Gastroesophageal sphincter (tissue), 3 donors: ENCODE data around the gene MXD4.

Experiments
- POLR2A ChIP-seq, 2 donors: fragments of 450-650 bp; IDR thresholded peaks; one replicate each; pipeline ENCODE4 v1.6.1; 2017; ENCODE audit warnings: antibody characterized with exemption in 2 of 2, mild to moderate bottlenecking in 2 of 2, moderate library complexity in 1 of 2
- POLR2AphosphoS5 ChIP-seq: sonication (generic); formaldehyde crosslinking; IDR thresholded peaks from one replicate; pipeline ENCODE4 v1.6.1; 2017; ENCODE audit warnings: antibody characterized with exemption
- TF ChIP-seq, protein P1 (sequence below), 4 experiments: fragments of 200-600 bp in 2 of 4; fragments of 450-650 bp in 2 of 4; sonication (generic) in 1 of 4; IDR thresholded peaks; one replicate each; pipeline ENCODE4 v1.5.1; 2017 to 2019; ENCODE audit warnings: antibody characterized with exemption in 4 of 4, mild to moderate bottlenecking in 2 of 4, moderate library complexity in 2 of 4

DNA sequence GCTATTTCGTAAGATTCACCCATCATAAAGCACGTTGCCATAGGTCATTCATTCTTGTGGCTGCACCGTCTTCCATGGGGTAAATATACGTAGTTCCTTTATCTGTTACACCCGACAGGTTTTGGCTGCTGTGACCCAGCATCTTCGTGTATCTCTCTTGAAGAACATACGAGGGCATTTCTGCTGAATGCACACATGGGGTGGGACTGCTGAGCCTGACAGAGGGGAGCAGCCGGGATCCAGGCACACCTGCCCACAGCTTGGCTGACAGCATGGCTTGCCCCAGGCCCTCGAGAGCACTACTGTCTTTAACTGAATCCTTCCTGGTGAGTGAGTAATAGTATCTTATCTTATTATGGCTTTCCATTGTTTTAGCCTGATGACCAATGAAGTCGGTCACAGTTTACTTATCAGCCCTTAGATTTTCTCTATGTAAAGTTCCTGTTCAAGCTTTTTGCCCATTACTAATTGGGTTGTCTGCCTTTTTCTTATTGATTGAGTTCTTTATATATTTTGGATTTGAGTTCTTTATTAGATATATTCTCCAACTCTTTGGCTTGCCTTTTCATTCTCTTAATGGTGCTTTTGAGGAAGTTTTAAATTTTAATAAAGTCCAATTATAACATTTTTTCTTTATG, 45.0 kb upstream of the MXD4 start:
- TF ChIP-seq POLR2A (IDR thresholded peaks at IDR 0.05) (no peak), POLR2AphosphoS5 (no peak)
- TF ChIP-seq, protein P1, sequence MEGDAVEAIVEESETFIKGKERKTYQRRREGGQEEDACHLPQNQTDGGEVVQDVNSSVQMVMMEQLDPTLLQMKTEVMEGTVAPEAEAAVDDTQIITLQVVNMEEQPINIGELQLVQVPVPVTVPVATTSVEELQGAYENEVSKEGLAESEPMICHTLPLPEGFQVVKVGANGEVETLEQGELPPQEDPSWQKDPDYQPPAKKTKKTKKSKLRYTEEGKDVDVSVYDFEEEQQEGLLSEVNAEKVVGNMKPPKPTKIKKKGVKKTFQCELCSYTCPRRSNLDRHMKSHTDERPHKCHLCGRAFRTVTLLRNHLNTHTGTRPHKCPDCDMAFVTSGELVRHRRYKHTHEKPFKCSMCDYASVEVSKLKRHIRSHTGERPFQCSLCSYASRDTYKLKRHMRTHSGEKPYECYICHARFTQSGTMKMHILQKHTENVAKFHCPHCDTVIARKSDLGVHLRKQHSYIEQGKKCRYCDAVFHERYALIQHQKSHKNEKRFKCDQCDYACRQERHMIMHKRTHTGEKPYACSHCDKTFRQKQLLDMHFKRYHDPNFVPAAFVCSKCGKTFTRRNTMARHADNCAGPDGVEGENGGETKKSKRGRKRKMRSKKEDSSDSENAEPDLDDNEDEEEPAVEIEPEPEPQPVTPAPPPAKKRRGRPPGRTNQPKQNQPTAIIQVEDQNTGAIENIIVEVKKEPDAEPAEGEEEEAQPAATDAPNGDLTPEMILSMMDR (IDR thresholded peaks at IDR 0.05) = no peak
